Astrocyte of the cerebellum (primary cell): ENCODE measurements around the gene KLHDC8A.
A peak's percentile ranks its signal among the peaks of the same experiment; 100 is the strongest.

Experiments
- DNase-seq: peaks from one replicate; pipeline ENCODE4 v3.0.0-alpha.2; 2011; ENCODE audit warnings: low read depth
- H3K4me3 ChIP-seq: 2 replicates; pipeline ENCODE4 v1.5.1; 2011; ENCODE audit warnings: mild to moderate bottlenecking, low read depth, low read length, moderate library complexity
- in situ Hi-C: cut with HindIII; loops from 2 replicates; pipeline ENCODE4 v1.10.0; 2017; ENCODE audit warnings: low sequenced_read_pairs
- TF ChIP-seq, protein P1 (sequence below): IDR thresholded peaks from 2 replicates; pipeline ENCODE4 v1.5.1; 2012; ENCODE audit warnings: low read length, low read depth, moderate library complexity, mild to moderate bottlenecking; ENCODE audit errors: missing control alignments

Gene KLHDC8A

DNA sequence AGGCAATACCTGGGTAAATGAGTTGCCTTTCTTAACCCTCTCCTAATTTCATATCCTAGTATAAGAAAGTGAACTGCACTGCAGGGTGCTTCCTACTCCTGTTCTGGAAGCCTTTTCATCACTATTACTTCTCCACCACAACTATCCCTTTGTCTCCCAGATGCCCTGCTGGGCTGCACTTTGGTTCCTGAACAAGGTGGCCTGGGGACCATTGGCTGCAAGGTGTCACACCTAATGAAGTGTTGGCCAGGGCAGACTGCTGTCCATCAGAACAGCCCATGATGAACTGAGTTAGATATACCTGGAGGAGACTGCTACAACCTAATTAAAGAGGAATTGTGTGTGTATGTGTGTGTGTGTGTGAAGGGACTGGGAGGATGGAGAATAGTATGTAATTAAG is 1.9 kb upstream of the KLHDC8A start:
- in situ Hi-C loops = no loop called here
- TF ChIP-seq, protein P1, sequence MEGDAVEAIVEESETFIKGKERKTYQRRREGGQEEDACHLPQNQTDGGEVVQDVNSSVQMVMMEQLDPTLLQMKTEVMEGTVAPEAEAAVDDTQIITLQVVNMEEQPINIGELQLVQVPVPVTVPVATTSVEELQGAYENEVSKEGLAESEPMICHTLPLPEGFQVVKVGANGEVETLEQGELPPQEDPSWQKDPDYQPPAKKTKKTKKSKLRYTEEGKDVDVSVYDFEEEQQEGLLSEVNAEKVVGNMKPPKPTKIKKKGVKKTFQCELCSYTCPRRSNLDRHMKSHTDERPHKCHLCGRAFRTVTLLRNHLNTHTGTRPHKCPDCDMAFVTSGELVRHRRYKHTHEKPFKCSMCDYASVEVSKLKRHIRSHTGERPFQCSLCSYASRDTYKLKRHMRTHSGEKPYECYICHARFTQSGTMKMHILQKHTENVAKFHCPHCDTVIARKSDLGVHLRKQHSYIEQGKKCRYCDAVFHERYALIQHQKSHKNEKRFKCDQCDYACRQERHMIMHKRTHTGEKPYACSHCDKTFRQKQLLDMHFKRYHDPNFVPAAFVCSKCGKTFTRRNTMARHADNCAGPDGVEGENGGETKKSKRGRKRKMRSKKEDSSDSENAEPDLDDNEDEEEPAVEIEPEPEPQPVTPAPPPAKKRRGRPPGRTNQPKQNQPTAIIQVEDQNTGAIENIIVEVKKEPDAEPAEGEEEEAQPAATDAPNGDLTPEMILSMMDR = no peak
- H3K4me3 ChIP-seq = no peak overlapping the region
- no peak for DNase-seq

DNA sequence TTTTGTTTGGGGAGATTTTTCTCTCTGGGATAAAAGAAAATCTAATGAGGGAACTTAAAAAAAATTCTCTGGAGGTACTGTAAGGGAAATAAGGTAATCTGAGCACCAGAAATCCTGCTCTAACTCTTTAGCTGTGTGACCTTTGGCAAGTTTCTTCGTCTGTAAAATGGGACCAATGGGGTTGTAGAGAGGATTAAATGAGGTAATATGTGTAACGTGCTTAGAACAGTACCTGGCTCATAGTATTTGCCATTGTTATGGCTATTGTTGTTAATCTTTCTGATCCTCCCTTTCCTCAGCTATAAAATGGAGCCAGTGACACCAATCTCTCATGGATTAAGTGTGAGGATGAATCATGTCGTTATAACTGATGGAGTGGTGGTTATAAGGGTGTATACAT is 845 bp upstream of the KLHDC8A start:
- in situ Hi-C loops = no loop called here
- TF ChIP-seq, protein P1 = no peak
- DNase-seq = no peak
- no peak overlapping the region for H3K4me3 ChIP-seq

DNA sequence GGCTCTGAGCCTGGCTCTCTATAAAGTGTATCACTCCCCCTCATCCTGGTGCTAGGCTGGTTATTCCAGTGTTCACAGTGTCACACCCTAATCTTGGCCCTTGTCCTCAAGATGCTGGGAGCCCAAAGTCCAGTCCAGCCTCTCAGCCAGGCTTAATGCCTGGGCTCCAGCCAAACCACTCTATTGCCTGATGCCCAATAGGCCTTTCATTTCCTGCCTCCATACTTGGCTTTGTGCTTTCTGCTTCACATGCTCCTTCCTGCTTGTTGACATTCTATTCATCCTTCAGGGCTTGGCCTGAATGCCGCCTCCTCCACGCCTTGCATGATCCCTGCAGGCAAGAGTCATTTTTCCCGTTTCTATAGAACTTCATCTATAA is 1.7 kb downstream of the KLHDC8A start:
- in situ Hi-C loops = no loop called here
- H3K4me3 ChIP-seq = no peak overlapping the region
- no peak for DNase-seq
- TF ChIP-seq, protein P1 = no peak

DNA sequence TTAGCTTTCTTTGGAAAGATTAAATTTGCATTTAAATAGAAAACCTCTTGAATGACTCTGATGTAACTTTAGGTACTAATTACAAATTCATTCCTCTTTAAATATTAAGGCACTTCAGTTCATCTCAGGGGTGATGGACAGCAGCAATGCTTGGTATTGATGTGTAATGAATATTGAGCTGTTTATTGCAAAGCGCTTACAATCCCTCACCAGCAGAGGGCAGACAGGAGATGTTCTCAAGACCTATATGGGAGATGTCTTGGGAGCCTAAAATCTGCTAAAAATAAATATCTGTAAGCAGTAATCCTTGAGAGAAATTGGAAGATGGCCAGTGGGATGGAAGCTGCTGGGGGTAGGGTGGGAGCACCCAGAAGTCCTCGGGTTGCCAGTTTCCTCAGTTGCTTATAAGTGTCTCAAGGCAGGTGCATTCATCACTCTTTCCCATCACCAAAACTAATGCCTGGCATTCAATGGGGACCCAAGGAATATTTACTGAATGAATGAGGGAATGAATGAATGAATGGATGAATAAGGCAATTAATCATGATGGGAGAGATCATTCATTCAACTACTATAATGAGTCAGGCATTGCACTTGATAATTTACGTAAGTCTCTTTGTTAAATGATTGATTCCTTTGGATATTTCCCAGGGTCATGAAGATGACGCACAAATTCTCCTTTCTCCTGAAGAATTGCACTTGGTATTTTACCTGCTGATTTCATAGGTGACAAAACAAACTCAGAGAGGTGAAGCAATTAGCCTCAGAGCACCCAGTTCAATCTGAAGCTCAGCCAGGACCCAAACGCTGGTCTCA is 2.3 kb downstream of the KLHDC8A start:
- TF ChIP-seq, protein P1 = peak; percentile 89
- no peak overlapping the region for H3K4me3 ChIP-seq
- in situ Hi-C loops = no loop called here
- DNase-seq = peak; percentile 62

DNA sequence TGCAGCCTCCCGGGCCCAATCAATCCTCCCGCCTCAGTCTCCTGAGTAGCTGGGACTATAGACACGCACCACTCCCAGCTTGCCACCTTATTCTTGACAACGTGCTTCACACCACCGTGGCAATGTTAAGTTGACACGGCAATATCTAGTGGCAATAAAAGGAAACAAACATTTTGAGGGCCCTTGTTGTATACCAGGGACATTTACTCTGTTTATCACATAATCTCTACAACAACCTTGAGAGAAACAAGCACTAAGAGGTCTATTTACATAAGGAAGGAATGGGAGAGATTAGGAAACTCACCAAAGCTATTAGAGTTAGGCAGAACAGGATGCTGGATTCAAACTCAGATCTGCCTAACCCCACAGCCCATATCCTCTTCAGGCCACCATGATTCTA is 3.1 kb downstream of the KLHDC8A start:
- in situ Hi-C loops = no loop called here
- TF ChIP-seq, protein P1 = no peak
- DNase-seq = no peak
- no peak overlapping the region for H3K4me3 ChIP-seq

DNA sequence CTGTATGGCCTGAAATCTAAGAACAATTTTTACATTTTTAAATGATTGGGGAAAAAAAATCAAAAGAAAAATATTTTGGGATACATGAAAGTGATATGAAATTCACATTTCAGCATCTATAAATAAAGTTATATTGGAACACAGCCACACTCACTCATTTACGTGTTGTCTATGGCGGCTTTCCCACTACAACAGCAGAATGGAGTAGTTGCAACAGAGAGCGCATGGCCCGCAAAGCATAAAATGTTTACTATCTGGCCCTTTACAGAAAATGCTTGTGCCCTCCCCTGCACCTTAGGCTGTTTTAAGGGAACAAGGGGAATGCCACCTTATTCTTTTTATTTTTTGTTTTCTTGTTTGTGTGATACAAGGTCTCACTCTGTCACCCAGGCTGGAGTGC is 3.5 kb downstream of the KLHDC8A start:
- TF ChIP-seq, protein P1 = no peak
- in situ Hi-C loops = no loop called here
- DNase-seq = no peak
- no peak overlapping the region for H3K4me3 ChIP-seq
